Measurements from ENCODE around the gene SMC2.

SMC2 gene

DNA sequence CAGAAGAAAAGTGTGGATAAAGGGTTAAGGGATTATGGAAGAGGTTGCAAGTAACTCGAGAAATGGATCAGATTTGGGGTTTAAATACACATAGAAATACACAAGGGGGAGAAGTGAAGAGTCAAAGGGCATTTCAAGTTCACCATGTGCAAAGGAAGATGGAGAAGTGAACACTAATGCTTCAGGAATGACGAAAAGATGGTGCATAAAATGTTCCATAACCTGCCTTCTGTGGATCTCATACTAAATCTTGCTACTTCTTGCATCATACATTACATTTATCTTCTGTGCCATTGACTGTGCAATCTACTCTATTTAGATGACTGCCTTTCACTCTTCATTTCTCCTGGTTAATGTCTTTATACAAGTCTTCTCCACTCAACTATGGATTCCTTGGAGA is 5.7 kb upstream of the SMC2 start:
- DNase-seq (ENCODE audit: low read depth), result peak; percentile 23
- TF ChIP-seq, protein P1, sequence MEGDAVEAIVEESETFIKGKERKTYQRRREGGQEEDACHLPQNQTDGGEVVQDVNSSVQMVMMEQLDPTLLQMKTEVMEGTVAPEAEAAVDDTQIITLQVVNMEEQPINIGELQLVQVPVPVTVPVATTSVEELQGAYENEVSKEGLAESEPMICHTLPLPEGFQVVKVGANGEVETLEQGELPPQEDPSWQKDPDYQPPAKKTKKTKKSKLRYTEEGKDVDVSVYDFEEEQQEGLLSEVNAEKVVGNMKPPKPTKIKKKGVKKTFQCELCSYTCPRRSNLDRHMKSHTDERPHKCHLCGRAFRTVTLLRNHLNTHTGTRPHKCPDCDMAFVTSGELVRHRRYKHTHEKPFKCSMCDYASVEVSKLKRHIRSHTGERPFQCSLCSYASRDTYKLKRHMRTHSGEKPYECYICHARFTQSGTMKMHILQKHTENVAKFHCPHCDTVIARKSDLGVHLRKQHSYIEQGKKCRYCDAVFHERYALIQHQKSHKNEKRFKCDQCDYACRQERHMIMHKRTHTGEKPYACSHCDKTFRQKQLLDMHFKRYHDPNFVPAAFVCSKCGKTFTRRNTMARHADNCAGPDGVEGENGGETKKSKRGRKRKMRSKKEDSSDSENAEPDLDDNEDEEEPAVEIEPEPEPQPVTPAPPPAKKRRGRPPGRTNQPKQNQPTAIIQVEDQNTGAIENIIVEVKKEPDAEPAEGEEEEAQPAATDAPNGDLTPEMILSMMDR (conservative IDR thresholded peaks at IDR 0.05; ENCODE audit: low read depth, low read length), result no peak
- no peak overlapping the region for H3K4me3 ChIP-seq (ENCODE audit: low read depth, low read length)

DNA sequence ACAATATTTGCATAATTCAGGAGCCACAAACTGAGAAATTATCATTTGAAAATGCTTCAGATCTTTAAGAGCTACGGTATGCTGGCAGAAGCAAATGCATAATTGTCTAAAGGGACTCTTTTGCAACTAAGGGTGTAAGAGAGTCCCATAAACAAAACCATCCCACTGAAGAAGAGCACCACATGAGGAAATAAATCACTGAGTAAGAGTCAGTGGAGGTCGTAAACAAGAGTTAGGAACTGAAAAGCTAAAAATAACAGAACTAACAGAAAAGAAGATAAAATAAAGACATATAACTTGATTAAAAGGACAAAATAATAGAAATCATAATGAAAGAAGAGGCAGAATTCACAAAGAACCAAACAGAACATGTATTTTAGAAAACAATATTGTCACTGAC is 3.5 kb upstream of the SMC2 start:
- TF ChIP-seq, protein P1 (conservative IDR thresholded peaks at IDR 0.05; ENCODE audit: low read depth, low read length), result no peak
- H3K4me3 ChIP-seq (ENCODE audit: low read depth, low read length), result no peak overlapping the region
- DNase-seq (ENCODE audit: low read depth), result no peak

DNA sequence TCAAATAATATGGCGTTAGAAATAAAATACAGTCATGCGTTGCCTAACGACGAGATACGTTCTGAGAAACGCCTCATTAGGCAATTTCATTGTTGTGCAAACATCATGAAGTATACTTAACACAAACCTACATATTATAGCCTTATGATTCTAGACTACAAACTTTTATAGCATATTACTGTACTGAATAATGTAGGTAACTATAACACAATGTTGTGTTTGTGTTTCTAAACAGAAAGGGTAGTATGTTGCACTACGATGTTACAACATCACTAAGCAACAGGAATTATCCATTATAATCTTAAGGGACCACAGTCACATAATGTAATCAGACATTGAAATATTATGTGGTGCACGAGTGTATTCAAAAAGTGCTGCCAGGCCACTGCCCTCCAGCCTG is 3.0 kb upstream of the SMC2 start:
- TF ChIP-seq, protein P1 (conservative IDR thresholded peaks at IDR 0.05; ENCODE audit: low read depth, low read length), result no peak
- H3K4me3 ChIP-seq (ENCODE audit: low read depth, low read length), result no peak overlapping the region

DNA sequence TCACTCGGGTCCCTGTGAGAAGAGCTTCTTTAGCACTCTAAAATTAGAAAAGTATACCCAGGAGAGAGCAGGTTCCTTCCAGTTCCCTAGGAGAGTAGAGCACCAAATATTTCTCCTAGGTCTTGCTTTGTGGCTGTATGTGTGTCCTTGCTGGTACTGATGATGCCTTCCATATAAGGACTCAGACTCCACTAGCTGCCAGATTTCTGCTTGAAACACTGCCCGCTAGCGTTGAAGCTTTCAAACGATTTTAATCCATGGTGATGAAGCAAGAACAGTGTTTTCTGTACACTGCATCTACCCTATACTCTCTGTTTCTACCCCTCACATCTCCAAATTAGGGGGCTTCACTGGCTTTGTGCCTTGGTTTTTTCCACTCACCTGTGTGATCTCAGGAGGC is 2.4 kb upstream of the SMC2 start:
- TF ChIP-seq, protein P1 (conservative IDR thresholded peaks at IDR 0.05; ENCODE audit: low read depth, low read length), result no peak
- DNase-seq (ENCODE audit: low read depth), result peak; percentile 27
- no peak overlapping the region for H3K4me3 ChIP-seq (ENCODE audit: low read depth, low read length)

More for the DNA sequence above, 3.0 kb upstream of the SMC2 start:
- no peak for DNase-seq (ENCODE audit: low read depth)

DNA sequence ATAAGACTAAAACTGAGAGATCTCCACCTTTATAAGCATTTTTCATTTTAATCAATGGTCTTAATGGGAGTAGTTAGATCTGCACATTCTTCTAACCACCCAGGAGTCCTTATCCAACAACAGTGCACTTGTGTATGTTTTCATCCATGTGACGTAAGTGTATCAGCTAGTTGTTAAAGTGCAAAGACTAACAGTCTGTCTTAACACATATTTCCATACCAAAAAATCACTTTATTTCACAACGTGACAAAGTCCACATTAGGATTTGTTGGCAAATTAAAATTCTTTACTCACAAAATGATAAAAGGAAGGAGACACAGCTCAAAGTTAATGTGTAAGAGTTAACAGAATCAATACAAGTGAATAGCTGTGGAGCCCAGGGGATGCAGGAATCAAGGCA is 1.9 kb upstream of the SMC2 start:
- TF ChIP-seq, protein P1 (conservative IDR thresholded peaks at IDR 0.05; ENCODE audit: low read depth, low read length), result no peak
- no peak for DNase-seq (ENCODE audit: low read depth)
- no peak overlapping the region for H3K4me3 ChIP-seq (ENCODE audit: low read depth, low read length)

DNA sequence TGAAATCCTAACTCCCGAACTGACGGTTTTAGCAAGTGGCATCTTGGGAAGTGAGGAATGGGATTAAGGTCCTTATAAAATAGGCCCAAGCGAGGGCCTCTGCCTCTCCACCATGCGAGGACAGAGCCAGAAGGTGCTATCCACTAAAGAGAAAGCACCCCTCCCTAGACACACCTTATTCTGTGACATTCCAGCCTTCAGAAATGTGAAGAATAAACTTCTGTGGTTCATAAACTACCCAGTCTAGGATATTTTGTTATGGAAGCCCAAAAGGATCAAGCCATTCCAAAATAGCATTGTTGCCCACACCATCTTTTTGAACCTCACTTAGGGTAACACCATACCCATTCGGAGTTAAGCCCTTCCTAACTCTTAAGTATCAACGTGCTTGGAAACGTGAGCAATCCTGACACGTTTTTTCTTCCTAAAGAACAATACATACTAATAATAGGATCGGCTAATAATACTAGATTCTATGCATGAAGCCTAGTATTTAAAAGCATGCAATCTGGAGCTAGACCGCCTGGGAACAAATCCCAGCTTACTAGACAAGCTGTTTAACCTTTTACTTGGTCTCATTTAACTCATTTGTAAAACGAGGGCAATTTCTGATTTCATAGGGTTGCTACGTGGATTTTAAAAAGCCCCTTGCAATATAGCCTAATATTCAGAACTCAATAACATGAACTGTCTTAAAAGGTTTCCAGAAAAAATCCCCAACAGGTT is 1.1 kb upstream of the SMC2 start:
- TF ChIP-seq, protein P1 (conservative IDR thresholded peaks at IDR 0.05; ENCODE audit: low read depth, low read length), result no peak
- peak overlapping the region; percentile 74 for H3K4me3 ChIP-seq (ENCODE audit: low read depth, low read length)
- peak; percentile 43 for DNase-seq (ENCODE audit: low read depth)

DNA sequence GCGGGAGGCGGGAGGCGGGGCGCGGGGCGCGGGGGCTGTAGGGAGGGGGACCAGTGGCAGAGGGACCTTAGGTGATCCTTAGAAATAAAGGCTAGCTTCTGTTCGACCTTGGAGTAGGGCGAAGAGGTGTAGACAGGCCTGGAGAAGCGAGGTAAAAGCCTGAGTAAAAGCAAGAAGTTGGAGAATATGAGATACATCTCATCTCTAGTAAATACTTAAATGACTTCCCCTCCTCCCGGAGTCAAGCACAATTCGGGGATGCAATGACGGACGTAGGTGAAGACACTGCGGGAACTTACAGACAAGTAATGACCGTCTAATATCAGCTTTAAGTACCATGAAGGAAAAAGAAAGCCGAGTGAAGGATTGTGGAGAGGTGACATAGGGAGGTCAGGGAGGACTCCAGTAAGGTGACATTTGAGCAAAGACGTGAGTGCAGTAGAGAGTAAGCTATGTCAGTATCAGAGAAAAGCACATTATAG is 466 bp downstream of the SMC2 start:
- peak; percentile 20 for DNase-seq (ENCODE audit: low read depth)
- peak overlapping the region; percentile 74 for H3K4me3 ChIP-seq (ENCODE audit: low read depth, low read length)
- TF ChIP-seq, protein P1 (conservative IDR thresholded peaks at IDR 0.05; ENCODE audit: low read depth, low read length), result no peak

Data from choroid plexus epithelial cell (primary cell).